DMS 273 treated with DMSO at 0.1 percent for 48 hours (cell line): ENCODE measurements around the gene ZMYM4.
"Not testable (repeated sequence)": the region's sequence is repeated elsewhere in the genome, so short reads cannot be mapped to it uniquely, and the experiment has no call there.

Experiments
- DNase-seq: peaks from one replicate; lab custom pipeline; 2025; lab: John Stamatoyannopoulos, UW

ZMYM4 gene

DNA sequence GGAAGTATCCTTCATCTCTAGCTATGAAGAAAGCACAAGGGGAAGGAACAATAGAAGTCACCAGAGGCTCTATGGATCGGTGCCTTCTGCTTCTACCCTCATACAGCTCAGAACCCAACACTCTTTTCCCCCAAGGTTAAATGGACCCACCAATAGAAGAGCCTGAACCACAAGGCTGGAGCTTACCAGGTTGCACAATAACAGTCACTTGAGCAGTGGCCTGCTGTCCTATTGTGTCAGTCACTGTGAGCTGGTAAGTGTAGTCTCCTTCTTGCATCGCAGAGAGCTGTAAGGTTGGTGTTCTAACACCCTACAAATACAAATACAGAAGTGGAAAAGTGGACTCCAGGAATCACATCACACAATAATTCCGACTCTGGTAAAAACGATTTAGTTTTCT is 185.7 kb downstream of the ZMYM4 start:
- DNase-seq = no peak

DNA sequence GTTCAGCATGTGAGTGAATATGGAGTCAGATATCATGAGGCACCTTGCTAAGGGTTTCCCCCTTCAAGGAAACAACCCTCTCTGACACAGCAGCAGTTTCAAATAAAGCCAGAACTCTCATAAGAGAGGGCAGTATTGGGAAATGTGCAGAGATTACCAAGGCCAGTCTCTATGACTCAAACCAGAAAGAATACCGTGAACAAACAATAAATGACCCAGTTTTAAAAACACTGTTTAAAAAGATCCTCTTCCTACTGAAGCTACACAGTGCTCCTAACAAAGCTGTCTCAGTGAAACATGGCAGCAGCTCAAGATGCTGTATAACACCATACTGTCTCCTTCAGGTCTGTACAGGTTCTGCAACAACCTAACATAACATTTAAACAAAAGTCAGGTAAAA is 186.1 kb downstream of the ZMYM4 start:
- no peak for DNase-seq

DNA sequence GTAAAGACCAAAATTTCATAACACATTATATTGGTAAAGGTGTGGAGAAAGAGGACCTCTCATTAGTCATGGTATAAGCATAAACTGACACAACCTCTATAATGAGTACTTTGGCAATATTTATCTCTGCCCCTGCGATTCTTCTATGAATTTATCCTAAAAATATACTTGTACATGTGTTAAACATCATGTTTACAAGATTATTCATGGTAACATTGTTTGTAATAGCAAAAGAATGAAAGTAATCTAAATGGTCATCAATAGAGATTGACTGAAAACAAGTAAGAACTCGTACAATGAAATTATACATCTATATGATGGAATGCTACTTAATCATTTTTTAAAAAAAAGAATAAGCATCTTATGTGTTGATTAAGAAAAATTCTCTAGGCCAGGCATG is 192.3 kb downstream of the ZMYM4 start:
- DNase-seq = no peak

DNA sequence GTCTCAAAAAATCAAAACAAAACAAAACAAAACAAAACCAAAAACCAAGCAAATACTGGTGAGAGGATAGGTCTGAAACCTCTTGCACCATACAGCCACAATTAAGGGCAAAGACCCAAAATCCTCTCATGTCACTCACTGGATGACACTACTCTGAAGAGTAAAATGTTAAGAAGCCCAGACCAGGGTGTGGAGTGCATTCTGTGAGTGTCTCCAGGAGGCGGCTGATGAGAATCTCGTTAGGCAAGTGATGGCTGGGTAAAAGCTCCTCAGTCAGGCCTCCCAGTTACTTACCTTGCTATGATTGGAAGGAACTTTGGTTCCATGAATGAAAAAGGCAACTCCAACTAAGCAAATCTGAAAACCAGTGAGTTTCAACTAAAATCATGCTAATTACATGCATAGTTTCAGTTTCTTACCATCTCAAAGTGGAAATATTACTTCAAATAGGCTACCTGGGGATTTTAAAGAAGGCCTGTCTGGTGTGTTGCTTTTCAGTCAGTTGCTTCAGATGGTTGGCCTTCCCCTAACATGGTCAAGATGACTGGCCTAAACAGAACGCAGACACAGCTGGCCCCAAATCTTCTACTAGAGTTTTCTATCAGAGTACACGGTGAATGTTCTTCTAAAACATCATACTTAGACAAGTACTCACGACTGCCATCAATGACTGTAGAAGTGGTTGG is 193.6 kb downstream of the ZMYM4 start:
- no peak for DNase-seq

DNA sequence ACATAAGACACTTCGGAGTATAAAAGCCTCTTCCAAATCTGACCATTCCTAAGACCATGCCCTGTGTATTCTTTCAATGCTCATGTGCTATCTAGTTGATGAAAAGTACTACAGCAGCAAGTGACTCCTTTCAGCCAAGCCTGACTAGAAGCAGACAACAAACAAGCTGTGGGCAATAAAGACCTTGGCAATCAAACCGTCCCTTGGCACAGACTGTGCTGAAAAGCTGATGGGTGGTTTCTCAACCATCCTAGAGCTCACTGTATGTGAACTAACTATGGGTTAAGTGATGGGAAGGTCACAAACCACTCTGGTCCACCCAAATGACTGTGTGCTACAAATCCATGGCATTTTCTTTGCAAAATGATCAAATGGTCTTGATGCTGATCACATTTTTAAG is 194.7 kb downstream of the ZMYM4 start:
- DNase-seq = no peak

DNA sequence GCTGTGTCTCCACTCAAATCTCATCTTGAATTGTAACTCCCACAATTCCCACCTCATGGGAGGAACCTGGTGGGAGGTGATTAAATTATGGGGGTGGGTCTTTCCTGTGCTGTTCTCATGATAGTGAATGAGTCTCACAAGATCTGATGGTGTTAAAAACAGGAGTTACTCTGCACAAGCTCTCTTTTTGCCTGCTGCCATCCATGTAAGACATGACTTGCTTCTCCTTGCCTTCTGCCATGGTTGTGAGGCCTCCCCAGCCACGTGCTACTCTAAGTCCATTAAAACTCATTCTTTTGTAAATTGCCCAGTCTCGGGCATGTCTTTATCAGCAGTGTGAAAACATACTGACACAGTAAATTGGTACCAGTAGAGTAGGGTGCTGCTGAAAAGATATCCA is 195.2 kb downstream of the ZMYM4 start:
- DNase-seq = not testable (repeated sequence)

DNA sequence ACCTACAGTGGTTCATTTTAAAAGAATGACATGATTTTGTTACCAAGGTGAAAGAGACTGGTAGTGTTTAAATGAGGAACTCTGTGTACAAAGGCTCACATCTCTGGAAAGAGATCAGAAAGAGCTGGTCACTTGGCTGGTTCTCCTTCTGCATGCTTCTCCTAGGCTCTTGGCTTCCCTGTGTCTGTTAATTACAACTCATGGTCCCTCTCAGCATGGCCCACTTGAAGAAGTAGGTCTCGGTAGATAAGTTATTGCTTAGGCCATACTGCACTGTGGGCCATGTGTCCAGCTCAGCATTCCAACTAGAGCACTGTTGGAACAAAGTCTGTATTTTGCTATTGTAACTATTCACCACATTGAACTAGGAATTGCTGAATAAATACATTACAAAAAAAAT is 197.6 kb downstream of the ZMYM4 start:
- DNase-seq = no peak

DNA sequence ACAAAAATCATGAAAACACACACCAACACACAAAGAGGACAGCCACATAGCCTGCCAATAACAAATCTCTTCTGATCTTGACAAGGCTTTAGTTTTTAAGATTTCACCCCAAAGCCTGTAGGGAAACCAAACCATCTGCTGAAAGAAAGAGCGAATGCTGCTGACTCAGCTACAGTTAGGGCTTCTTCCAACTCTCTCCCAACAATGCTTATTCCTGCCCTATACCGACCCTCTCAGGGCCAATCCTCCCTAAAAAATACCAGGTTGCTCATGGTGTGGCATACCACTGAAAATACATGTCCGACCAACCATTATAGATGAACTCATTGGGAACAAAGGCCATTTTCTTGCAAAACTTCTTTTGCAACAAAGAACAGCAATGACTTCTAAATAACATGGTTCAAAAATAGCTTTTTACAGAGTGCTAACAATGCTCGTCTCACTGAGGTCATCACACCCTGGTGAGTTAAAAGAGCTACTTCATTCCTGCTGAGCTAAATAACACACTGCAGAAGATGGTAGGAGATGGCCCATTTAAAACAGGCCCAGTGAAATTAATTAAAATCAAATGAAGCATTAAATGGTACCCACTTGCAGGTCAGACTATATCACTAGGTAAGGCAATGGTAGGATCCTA is 202.6 kb downstream of the ZMYM4 start:
- DNase-seq = no peak
